AG10803 (cell line): ENCODE measurements around the gene LRP4.
A peak's percentile ranks its signal among the peaks of the same experiment; 100 is the strongest.

Source experiments
- DNase-seq: peaks from one replicate; pipeline ENCODE4 v3.0.0; 2010; ENCODE audit warnings: low read depth
- H3K4me3 ChIP-seq: 2 replicates; pipeline ENCODE4 v1.5.1; 2011; ENCODE audit warnings: mild to moderate bottlenecking, low read length, control low read depth
- CTCF ChIP-seq: conservative IDR thresholded peaks from 2 replicates; pipeline ENCODE4 v1.5.1; 2011; ENCODE audit warnings: mild to moderate bottlenecking, low read length, control low read depth, inconsistent platforms

The LRP4 gene

GRCh38 chr11:46917109-46917761, 1.1 kb downstream of the LRP4 start:
- H3K4me3 ChIP-seq, result peak overlapping the region; percentile 65
- no peak for TF ChIP-seq CTCF
- DNase-seq, result no peak

GRCh38 chr11:46916286-46917108, 1.9 kb downstream of the LRP4 start:
- peak; percentile 35 for TF ChIP-seq CTCF
- H3K4me3 ChIP-seq, result peak overlapping the region; percentile 65
- peak; percentile 79 for DNase-seq

- TF ChIP-seq CTCF, result no peak
- DNase-seq, result no peak
- no peak overlapping the region for H3K4me3 ChIP-seq
These were observed 3.4 kb downstream of the LRP4 start for GRCh38 chr11:46914910-46915309.

- no peak overlapping the region for H3K4me3 ChIP-seq
- TF ChIP-seq CTCF, result no peak
These were observed 4.0 kb downstream of the LRP4 start for GRCh38 chr11:46914363-46914762.

GRCh38 chr11:46913484-46913883, 4.9 kb downstream of the LRP4 start:
- DNase-seq, result no peak
- no peak for TF ChIP-seq CTCF
- H3K4me3 ChIP-seq, result no peak overlapping the region

More at GRCh38 chr11:46914363-46914762, 4.0 kb downstream of the LRP4 start:
- DNase-seq, result peak; percentile 75

GRCh38 chr11:46912526-46913150, 5.7 kb downstream of the LRP4 start:
- H3K4me3 ChIP-seq, result no peak overlapping the region
- DNase-seq, result no peak
- no peak for TF ChIP-seq CTCF
